Lung (tissue), 12 donors: ENCODE measurements around the gene EPPIN. TPM values are rescaled to one million over a fixed set of nuclear protein-coding genes. Genes with fewer than 3 reads are reported as not detected.

Experiments
- ATAC-seq: fragments of 200-7000 bp; cut with Tn5 transposase; one replicate; pipeline ENCODE4 v1.9.1; 2020; ENCODE audit warnings: moderate number of reproducible peaks; ENCODE audit not compliant: insufficient read depth, low FRiP score
- DNase-seq, 3 donors: peaks; one replicate each; pipeline ENCODE4 v3.0.0-alpha.2; 2013 to 2017
- H3K27ac ChIP-seq, 2 donors: one replicate each; pipeline ENCODE4 v1.5.1; 2013; ENCODE audit warnings: mild to moderate bottlenecking in 2 of 2, moderate library complexity in 2 of 2, control low read depth in 1 of 2, inconsistent platforms in 1 of 2, low read depth in 1 of 2, low read length in 1 of 2
- H3K27me3 ChIP-seq, 3 donors: one replicate each; pipeline ENCODE4 v1.5.1; 2013; ENCODE audit warnings: low read length in 2 of 3; ENCODE audit not compliant: control insufficient read depth in 3 of 3, insufficient read depth in 3 of 3
- H3K36me3 ChIP-seq, 4 donors: one replicate each; pipeline ENCODE4 v1.5.1; 2013; ENCODE audit warnings: low read length in 4 of 4, mild to moderate bottlenecking in 1 of 4, moderate library complexity in 1 of 4; ENCODE audit not compliant: control insufficient read depth in 4 of 4, insufficient read depth in 4 of 4
- H3K4me1 ChIP-seq, 5 donors: one replicate each; pipeline ENCODE4 v1.5.1; 2013; ENCODE audit warnings: low read length in 5 of 5, mild to moderate bottlenecking in 2 of 5, moderate library complexity in 1 of 5; ENCODE audit not compliant: control insufficient read depth in 5 of 5, insufficient read depth in 5 of 5
- H3K4me3 ChIP-seq: one replicate; pipeline ENCODE4 v1.5.1; 2013; ENCODE audit warnings: mild to moderate bottlenecking, control low read depth, moderate library complexity
- H3K9ac ChIP-seq, 2 donors: one replicate each; pipeline ENCODE4 v1.5.1; 2013; ENCODE audit warnings: low read length in 2 of 2, control low read depth in 1 of 2; ENCODE audit not compliant: insufficient read depth in 1 of 2
- H3K9me3 ChIP-seq, 4 donors: one replicate each; pipeline ENCODE4 v1.5.1; 2013; ENCODE audit warnings: low read length in 3 of 4, mild to moderate bottlenecking in 1 of 4, moderate library complexity in 1 of 4; ENCODE audit not compliant: control insufficient read depth in 4 of 4, insufficient read depth in 3 of 4
- WGBS, 2 donors: extraction: QIAGEN DNeasy Blood & Tissue Kit; methylation state at CpG; one replicate each; pipeline ENCODE4 v1.1.7; 2013; 5-methylcytosine and 5-hydroxymethylcytosine counted together
- polyA plus RNA-seq, 2 donors: library from polyadenylated mRNA; stranded (reverse); fragments of 200-250 nt; gene quantifications; one replicate each; pipeline ENCODE4 v1.2.1, GENCODE V29; 2013
- total RNA-seq, 2 donors: library from RNA; depleted of rRNA in 1 of 2; stranded (reverse); fragments of >200 nt in 1 of 2; gene quantifications; one replicate each; pipeline ENCODE4 v1.2.1, GENCODE V29; 2014 to 2021
- TF ChIP-seq, protein P1 (sequence below): IDR thresholded peaks from 2 replicates; pipeline ENCODE4 v1.5.1; 2012; ENCODE audit warnings: mild to moderate bottlenecking; ENCODE audit errors: control extremely low read depth, extremely low read depth
- donor health status: control.
- donor health status: control.
- donor health status: Bipolar disorder and iron deficiency.
- donor health status: healthy.
- donor health status: DM: yes; HTN: yes; CAD: no.

Gene EPPIN
- total and polyA plus RNA-seq, 4 donors: 0.09 to 1.3 (median 0.33) TPM

DNA sequence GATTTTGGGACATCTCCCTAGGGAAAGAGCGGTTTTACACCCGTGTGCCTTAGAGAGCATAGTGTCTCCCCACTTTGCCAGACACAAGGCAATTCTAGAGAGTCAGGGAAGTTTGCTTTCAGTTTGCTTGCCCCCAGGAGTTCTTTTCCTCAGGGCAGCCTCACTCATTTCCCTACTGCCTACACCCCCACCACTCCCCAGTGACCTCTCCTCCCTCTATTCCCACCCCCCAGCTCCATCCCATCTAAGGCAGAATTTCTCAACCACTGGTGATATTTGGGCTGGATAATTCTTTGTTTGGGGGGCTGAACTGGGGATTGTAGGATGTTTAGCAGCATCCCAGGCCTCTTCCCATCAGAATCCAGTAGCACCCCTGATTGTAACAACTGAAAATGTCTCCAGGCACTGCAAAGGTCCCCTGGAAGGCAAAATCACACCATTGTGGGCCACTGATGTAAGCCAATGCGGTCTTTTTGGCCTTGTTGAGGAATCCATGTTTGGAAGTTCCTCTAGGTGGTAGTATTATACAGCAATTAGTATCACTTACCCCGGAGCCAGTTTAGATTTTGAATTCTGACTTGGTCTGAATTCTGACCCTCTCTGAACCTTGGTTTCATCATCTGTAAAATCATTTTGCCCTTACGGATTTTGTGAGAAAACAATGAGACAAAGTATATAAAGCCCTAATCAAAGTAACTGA is 1.3 kb downstream of the EPPIN start:
- ATAC-seq: no peak
- no peak overlapping the region for H3K9ac ChIP-seq
- H3K4me3 ChIP-seq: no peak overlapping the region
- no peak overlapping the region for H3K27ac ChIP-seq
- H3K27me3 ChIP-seq: peaks cover 0 to 3% (median 0%) of the 10 kb centered on the region in 3 donors
- H3K9me3 ChIP-seq: peaks cover 0 to 2% (median 0%) of the 10 kb centered on the region in 4 donors
- no peaks in the 10 kb centered on the region for H3K36me3 ChIP-seq
- no peaks in the 10 kb centered on the region for H3K4me1 ChIP-seq
- TF ChIP-seq, protein P1, sequence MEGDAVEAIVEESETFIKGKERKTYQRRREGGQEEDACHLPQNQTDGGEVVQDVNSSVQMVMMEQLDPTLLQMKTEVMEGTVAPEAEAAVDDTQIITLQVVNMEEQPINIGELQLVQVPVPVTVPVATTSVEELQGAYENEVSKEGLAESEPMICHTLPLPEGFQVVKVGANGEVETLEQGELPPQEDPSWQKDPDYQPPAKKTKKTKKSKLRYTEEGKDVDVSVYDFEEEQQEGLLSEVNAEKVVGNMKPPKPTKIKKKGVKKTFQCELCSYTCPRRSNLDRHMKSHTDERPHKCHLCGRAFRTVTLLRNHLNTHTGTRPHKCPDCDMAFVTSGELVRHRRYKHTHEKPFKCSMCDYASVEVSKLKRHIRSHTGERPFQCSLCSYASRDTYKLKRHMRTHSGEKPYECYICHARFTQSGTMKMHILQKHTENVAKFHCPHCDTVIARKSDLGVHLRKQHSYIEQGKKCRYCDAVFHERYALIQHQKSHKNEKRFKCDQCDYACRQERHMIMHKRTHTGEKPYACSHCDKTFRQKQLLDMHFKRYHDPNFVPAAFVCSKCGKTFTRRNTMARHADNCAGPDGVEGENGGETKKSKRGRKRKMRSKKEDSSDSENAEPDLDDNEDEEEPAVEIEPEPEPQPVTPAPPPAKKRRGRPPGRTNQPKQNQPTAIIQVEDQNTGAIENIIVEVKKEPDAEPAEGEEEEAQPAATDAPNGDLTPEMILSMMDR: no peak
- 24 to 26% methylated on average over 5 of the region's 5 CpGs for WGBS, 2 donors
- peak in 2 of 3 donors; percentile 22 to 43 for DNase-seq

GRCh38 chr20:45545351-45545750 is 1.9 kb downstream of the EPPIN start:
- Histone ChIP-seq H3K9ac (no peak overlapping the region), H3K36me3 (no peaks in the 10 kb centered on the region), H3K4me3 (no peak overlapping the region), H3K9me3 (peaks cover 0 to 2% (median 0%) of the 10 kb centered on the region in 4 donors), H3K4me1 (no peaks in the 10 kb centered on the region), H3K27me3 (peaks cover 0 to 3% (median 0%) of the 10 kb centered on the region in 3 donors), H3K27ac (no peak overlapping the region)
- no peak for DNase-seq
- WGBS, 2 donors: 83 to 84% methylated on average over 3 of the region's 3 CpGs
- no peak for ATAC-seq
- TF ChIP-seq, protein P1: no peak

- TF ChIP-seq, protein P1: no peak
- H3K4me1 ChIP-seq: no peaks in the 10 kb centered on the region
- WGBS, 2 donors: 87 to 94% methylated on average over 2 of the region's 2 CpGs
- H3K9me3 ChIP-seq: peaks cover 0 to 4% (median 0%) of the 10 kb centered on the region in 4 donors
- H3K9ac ChIP-seq: no peak within 1 kb of the TSS
- H3K36me3 ChIP-seq: no peaks in the 10 kb centered on the region
- no peak for DNase-seq
- ATAC-seq: no peak
- H3K4me3 ChIP-seq: no peak within 1 kb of the TSS
- peaks cover 0 to 11% (median 0%) of the 10 kb centered on the region in 3 donors for H3K27me3 ChIP-seq
- H3K27ac ChIP-seq: no peak within 1 kb of the TSS
Observed at GRCh38 chr20:45539382-45539781, 7.8 kb downstream of the EPPIN start, which contains the start of gene WFDC6. Gene WFDC6, minus strand, starts transcription at chr20:45539482. Its CDS starts 75 bp downstream, at chr20:45539407.
